Brain microvascular endothelial cell (primary cell): ENCODE data around the gene EIF1.

Experiments used
- DNase-seq: peaks from one replicate; pipeline ENCODE4 v3.0.0-alpha.2; 2020
- H3K27ac ChIP-seq: fragments of 250-450 bp; sonication (Bioruptor Pico); 2 replicates; pipeline ENCODE4 v1.5.1; 2020; ENCODE audit warnings: mild to moderate bottlenecking, moderate library complexity
- H3K27me3 ChIP-seq: fragments of 250-450 bp; sonication (Bioruptor Pico); replicated peaks from 2 replicates; pipeline ENCODE4 v1.5.1; 2020; ENCODE audit warnings: mild to moderate bottlenecking
- H3K36me3 ChIP-seq: fragments of 250-450 bp; sonication (Bioruptor Pico); replicated peaks from 2 replicates; pipeline ENCODE4 v1.5.1; 2020; ENCODE audit warnings: mild to moderate bottlenecking
- H3K4me3 ChIP-seq: 2 replicates; pipeline ENCODE4 v1.5.1; 2011; ENCODE audit warnings: low read depth, mild to moderate bottlenecking, control low read depth, low read length, moderate library complexity
- in situ Hi-C: cut with HindIII; loops from 2 replicates; pipeline ENCODE4 v1.10.0; 2017; ENCODE audit warnings: low sequenced_read_pairs, low pct_ligation_motif_present
- TF ChIP-seq, protein P1 (sequence below): IDR thresholded peaks from 2 replicates; pipeline ENCODE4 v1.5.1; 2011; ENCODE audit warnings: low read depth, mild to moderate bottlenecking, moderate library complexity, low read length, control low read depth, inconsistent platforms; ENCODE audit errors: missing control alignments

Gene EIF1

DNA sequence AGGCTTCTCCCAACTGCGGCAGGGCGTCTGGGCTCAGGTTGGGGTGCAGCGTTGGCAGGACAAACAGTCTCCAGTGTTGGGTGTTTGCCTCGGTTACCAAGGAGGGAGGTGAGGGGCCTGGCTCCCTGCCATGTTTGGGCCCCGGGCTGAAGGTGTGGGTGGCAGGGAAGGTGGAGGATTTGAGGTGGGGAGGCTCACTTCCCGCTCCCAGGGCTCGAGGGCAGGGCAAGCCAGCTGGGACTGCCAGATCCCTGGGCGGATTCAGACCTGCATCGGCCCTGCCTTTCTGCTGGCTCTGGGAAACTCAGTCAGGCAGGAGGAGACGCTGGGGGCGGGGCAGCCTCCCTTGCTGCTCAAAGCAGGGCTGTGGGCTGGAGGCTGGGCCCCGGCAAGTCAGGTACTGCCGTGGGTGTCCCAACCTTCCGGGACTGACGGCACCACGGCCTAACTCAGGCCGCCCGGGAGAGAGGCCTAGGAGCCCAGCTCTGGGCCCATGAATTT is 33.0 kb upstream of the EIF1 start:
- no peak overlapping the region for H3K27ac ChIP-seq
- TF ChIP-seq, protein P1, sequence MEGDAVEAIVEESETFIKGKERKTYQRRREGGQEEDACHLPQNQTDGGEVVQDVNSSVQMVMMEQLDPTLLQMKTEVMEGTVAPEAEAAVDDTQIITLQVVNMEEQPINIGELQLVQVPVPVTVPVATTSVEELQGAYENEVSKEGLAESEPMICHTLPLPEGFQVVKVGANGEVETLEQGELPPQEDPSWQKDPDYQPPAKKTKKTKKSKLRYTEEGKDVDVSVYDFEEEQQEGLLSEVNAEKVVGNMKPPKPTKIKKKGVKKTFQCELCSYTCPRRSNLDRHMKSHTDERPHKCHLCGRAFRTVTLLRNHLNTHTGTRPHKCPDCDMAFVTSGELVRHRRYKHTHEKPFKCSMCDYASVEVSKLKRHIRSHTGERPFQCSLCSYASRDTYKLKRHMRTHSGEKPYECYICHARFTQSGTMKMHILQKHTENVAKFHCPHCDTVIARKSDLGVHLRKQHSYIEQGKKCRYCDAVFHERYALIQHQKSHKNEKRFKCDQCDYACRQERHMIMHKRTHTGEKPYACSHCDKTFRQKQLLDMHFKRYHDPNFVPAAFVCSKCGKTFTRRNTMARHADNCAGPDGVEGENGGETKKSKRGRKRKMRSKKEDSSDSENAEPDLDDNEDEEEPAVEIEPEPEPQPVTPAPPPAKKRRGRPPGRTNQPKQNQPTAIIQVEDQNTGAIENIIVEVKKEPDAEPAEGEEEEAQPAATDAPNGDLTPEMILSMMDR, result no peak
- H3K27me3 ChIP-seq, result no peaks in the 10 kb centered on the region
- in situ Hi-C loops, result no loop called here
- no peaks in the 10 kb centered on the region for H3K36me3 ChIP-seq
- H3K4me3 ChIP-seq, result no peak overlapping the region
- no peak for DNase-seq

DNA sequence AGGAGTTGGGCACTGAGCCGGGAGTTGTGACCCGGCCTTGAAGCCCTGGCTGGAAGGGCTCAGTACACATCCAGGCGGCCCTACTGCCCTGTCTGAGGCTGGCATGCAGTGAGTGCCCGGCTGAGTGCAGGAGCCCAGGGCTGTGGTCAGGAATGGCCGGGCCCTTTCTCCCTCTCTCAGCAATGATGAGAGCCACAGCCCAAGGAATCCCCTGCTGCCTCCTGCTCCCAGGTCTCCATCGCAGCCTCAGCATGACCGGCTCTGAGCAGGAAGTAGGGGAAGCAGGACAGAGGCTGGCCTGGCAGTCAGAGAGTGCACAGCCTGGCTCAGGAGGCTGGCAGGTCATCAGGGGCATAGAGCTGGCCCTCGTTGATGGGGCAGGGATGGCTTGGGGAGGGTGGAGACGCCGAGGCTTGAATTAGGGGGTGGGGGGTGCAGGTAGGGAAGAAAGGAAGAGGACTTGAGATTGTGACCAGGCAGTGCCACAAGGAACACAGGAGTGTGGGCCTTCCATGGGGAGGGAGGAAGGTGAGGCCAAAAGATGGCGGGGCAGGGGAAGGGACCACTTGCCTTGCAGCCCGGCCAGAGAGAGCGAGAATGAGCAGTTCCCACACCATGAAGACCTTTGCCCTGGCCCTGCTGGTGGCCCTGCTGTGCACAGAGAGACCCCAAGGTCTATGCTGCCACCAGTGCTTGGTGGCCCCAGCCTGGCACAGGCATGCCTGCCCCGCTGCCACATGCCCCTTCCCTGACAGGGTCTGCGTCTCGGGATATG is 32.2 kb upstream of the EIF1 start:
- Histone ChIP-seq H3K27ac (no peak overlapping the region), H3K27me3 (no peaks in the 10 kb centered on the region), H3K4me3 (no peak overlapping the region), H3K36me3 (no peaks in the 10 kb centered on the region)
- TF ChIP-seq, protein P1, result no peak
- DNase-seq, result no peak
- in situ Hi-C loops, result no loop called here

DNA sequence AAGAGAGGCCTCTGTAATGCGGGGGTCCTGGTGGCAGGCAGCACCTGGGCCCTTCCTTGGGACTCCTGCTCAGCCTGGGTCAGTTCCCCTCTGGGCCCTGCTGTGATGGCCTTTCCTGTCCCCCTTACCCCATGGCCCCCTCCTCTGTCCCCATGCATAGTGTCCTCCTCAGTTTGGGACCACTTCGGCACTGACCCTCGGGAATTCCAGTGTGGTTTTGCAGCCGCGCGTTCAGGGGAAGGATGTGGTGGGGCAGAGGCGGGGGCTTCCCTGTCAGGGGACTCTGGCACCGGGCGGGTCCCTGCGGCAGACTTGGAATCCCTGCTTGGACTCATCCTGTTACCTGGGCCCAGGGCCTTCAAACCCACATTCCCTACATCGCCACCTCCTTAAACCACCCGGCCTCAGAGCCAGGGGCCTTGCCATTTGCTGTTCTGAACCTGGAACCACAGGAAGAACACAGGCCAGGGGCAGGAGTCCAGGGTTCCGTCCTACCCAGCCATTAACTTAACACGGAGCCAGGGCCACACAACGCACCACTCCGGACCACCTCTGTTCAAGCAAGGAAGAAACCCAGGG is 31.4 kb upstream of the EIF1 start:
- TF ChIP-seq, protein P1, result no peak
- Histone ChIP-seq H3K36me3 (no peaks in the 10 kb centered on the region), H3K27me3 (no peaks in the 10 kb centered on the region), H3K27ac (no peak overlapping the region), H3K4me3 (no peak overlapping the region)
- in situ Hi-C loops, result no loop called here
- DNase-seq, result no peak

DNA sequence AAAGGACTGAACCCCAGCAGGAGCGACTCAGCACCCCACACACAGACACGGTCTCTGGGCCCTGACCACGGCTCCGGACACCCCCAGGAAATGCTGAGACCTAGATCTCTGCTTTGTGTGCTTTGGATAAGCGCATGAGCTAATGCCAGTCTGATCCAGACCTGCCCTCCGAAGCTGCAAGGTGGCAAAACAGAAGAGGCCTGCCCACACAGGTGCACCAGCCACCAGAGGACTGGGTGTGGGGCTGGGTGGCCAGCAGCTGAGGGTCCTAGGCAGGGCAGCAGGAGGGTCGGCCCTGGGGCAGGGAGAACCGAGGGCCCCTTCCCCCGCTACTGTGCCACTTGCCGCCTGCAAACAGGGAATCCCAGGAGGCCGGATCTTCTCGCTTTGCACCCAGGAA is 30.7 kb upstream of the EIF1 start:
- no peaks in the 10 kb centered on the region for H3K27me3 ChIP-seq
- DNase-seq, result no peak
- H3K27ac ChIP-seq, result no peak overlapping the region
- in situ Hi-C loops, result no loop called here
- H3K4me3 ChIP-seq, result no peak overlapping the region
- no peaks in the 10 kb centered on the region for H3K36me3 ChIP-seq
- TF ChIP-seq, protein P1, result no peak

DNA sequence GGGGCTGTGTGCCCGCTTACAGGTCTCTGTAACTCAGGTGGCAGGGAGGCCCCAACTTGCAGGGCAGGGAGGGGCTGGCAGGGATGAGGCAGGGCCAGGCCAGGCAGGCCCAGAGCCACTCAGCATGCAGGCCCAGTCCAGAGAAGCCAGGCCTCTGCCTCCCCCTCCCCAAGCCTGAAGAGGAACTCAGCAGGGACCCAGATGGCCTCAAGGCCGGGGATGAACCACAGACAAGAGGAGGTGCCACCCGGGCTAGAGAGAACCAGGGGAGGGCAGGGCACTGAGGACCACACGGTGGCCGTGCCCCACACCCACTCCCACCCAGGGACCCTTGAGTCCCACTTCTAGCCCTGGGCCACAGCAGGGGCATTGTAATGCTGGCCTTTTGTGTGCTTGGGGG is 29.8 kb upstream of the EIF1 start:
- Histone ChIP-seq H3K36me3 (no peaks in the 10 kb centered on the region), H3K27ac (no peak overlapping the region)
- in situ Hi-C loops, result no loop called here

More for the DNA sequence above, 29.8 kb upstream of the EIF1 start:
- H3K4me3 ChIP-seq, result no peak overlapping the region
- TF ChIP-seq, protein P1, result no peak
- no peaks in the 10 kb centered on the region for H3K27me3 ChIP-seq
- DNase-seq, result no peak
